Measurements from ENCODE around the gene MED12L. TPM values are rescaled to one million over a fixed set of nuclear protein-coding genes. Genes with fewer than 3 reads are reported as not detected.

MED12L gene
- polyA plus RNA-seq, 3 donors = 0.03 to 0.09 TPM; not detected in 1

- no peak overlapping the region for H3K27ac ChIP-seq (ENCODE audit: low read depth, low read length)
- WGBS, 3 donors = 79 to 85% (median 85%) methylated on average over 2 of the region's 2 CpGs
These were observed 213.5 kb downstream of the MED12L start for GRCh38 chr3:151299006-151299405.

DNA sequence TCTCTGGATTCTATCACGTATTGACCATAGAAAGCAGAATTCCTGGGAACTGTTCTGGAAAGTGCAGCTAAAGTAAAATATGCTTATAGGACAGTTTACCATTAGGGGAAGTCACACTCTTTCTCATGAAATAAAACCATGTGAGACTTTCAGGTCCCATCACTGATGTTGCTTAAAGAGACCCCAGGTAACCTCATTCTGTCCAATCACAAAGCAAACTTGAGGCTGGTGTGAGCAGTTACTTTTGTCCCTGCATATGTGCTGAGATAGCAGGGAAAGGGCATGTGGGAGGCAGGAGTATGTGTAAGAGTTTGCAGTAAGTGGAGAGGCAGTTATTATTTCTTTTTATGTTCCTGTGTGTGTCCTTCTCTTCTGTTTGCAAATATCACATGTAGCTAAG, 215.1 kb downstream of the MED12L start:
- H3K27ac ChIP-seq (ENCODE audit: low read depth, low read length) = no peak overlapping the region
- 64 to 79% (median 77%) methylated on average over 1 of the region's 1 CpG for WGBS, 3 donors

GRCh38 chr3:151301787-151302186, 216.3 kb downstream of the MED12L start:
- no peak overlapping the region for H3K27ac ChIP-seq (ENCODE audit: low read depth, low read length)
- WGBS, 3 donors = 82 to 83% (median 83%) methylated on average over 3 of the region's 3 CpGs

DNA sequence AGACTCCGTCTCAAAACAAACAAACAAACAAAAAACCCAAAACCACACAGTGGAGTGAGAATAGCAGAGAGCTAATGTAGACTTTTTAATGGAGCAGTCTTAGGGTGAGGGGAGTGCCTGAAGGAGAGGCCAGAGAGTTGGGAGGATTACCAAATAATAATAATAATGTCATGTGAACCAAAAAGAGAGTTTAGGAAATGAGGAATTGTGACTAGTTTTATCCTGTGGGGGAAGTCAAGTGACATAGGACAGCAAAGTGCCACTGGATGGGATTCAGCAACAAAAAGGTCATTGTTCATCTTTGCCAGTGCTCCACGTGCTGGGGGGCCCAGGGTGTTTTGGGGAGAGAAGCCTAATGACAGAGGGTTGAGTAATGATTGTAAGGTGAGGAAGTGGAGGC, 218.3 kb downstream of the MED12L start:
- 51 to 78% (median 66%) methylated on average over 2 of the region's 2 CpGs for WGBS, 3 donors
- no peak overlapping the region for H3K27ac ChIP-seq (ENCODE audit: low read depth, low read length)

DNA sequence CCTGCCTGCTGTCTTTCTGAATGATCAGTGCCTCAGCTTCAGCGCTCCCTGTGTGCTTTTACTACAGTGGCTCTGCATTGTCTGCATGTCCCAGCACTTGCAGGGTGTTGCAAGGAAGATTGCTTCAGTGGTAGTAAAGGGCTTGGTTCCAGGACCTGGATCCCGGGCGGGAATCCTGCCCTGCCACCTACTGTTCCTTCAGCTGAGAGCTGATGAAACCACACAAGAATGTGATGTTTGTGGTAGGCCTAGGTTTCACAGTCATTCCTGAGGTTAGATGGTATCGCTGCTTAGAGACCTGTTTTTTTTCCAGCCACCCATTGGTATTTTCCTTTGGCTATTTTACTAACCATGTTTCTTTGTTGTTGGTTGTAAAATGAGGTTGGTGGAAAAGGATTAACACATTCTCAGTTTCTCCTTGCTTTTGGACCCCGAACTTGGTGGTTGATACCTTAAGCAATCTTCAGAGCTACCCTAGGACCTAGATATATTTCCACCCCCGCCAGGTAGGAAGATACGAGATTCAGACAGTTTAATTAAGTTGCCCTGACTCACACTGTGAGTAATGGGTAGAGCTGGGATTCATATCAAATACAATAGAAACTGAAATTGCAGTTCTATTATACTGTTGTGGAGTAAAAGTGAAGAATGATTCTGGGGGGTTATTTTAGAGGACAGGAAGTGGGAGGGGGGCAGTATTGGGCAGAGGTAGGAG, 219.8 kb downstream of the MED12L start:
- WGBS, 3 donors = 66 to 70% (median 69%) methylated on average over 7 of the region's 7 CpGs
- H3K27ac ChIP-seq (ENCODE audit: low read depth, low read length) = no peak overlapping the region

DNA sequence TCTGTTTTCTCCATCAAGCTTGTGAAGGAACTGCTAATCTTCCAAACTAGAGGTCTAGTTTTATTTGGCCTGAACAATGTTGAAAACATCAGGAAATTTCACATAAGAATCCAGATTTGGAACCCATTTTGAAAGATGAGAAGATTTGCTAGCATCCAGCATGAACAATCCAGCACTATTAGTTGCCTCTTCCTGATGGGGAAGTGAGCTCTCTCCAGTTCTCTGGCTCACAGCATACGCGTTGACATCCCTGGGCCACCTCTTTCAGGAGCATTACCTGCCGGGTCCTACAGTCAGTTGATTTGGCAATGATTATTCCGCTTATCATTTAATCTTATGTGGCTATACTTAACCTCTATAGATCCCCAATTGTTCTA, 220.3 kb downstream of the MED12L start:
- no peak overlapping the region for H3K27ac ChIP-seq (ENCODE audit: low read depth, low read length)
- 83 to 90% (median 85%) methylated on average over 4 of the region's 4 CpGs for WGBS, 3 donors

DNA sequence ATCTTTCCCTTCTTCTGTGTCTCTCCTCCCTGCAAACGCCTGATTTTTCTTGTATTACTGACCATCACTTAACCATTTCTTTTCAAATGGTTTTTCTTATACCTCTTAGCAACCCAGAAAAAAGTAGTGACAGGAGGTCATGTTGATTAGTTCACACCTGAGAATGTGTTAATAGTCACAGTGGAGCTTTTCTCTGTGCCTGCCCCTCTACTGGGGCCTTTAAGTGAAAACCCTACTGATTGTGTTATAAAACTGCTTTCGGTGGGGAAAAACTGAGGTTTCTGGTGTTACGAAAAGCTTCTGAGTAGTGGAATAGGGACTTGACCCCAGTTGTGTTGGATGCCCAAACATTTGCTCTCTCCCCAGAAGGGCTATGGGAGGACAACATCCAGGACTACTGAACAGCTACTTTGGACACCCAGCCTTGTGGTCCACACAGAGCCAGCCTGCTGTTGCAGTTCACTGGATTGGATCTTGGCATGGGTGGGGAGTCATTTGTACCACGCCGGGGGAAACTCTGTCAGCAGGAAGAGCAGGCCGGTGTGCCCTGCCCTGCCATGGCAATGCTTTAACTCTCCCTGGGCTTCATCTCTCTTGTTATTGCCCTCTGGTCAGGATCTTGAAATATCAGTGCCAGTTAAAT, 220.8 kb downstream of the MED12L start:
- WGBS, 3 donors = 86 to 91% (median 89%) methylated on average over 6 of the region's 6 CpGs
- H3K27ac ChIP-seq (ENCODE audit: low read depth, low read length) = no peak overlapping the region

GRCh38 chr3:151307131-151307530, 221.7 kb downstream of the MED12L start:
- H3K27ac ChIP-seq (ENCODE audit: low read depth, low read length) = no peak overlapping the region

DNA sequence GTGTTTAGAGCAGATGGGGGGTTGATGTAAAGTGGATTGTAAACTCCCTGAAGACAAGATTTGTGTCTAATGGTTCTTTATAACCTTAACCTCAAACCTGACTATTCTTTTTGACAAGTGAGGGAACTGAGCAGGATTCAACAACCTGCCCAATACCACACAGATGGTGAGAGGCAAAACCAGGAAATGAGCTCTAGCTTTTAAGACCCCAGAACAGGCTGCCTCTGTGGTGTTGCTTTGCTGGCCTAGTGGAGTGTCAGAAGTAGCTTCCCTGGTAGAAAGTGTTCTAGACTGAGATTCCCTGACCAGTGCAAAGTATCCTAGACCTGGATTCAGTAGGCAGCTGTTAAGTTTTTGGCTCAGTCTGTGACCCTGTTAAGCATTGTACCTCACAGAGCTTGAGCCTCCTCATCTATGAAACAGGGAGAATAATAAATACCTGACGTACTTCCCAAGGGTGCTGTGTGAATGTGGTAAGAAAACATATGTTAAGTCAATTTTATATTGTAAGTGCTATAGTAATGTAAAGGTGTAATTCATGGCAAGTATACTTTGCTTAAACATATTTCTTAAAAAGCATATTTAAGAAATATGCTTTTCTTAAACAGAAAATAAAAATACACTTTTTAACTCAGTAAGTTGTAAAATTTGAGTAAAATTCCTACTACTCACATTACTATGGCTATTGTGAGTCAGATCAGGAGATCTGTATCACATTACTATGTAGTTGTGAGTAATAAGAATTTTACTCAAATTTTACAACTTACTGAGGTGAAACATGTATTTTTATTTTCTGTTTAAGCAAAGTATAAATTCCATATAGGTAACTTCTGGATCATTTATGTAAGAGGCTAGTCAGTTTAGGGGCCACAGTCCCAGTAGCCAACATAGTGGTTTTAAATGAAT, 222.4 kb downstream of the MED12L start:
- 83 to 94% (median 92%) methylated on average over 1 of the region's 1 CpG for WGBS, 3 donors
- H3K27ac ChIP-seq (ENCODE audit: low read depth, low read length) = no peak overlapping the region

GRCh38 chr3:151309566-151309965, 224.1 kb downstream of the MED12L start:
- H3K27ac ChIP-seq (ENCODE audit: low read depth, low read length) = no peak overlapping the region
- WGBS, 3 donors = 92 to 96% (median 94%) methylated on average over 2 of the region's 2 CpGs

DNA sequence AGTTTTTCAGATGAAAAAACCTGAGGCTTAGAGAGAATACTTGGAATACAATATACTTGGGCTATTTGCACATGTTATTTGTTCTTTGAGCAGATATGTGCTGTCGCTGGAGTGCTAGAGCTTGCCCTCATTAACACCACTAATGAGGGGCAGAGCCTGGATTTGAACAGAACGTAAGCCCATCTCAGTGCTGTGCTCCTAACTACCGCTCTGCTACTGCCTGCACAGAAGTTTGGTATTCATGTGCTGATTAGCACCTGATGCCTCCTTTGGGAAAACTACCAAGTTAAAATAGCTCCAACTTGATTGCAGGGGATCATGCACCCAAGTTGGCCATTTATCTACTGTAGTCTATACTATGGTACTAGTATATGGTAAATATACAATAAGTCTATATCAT, 227.5 kb downstream of the MED12L start:
- 72 to 93% (median 91%) methylated on average over 3 of the region's 3 CpGs for WGBS, 3 donors

GRCh38 chr3:151314137-151314536, 228.7 kb downstream of the MED12L start:
- 65 to 92% (median 76%) methylated on average over 2 of the region's 2 CpGs for WGBS, 3 donors
- H3K27ac ChIP-seq (ENCODE audit: low read depth, low read length) = no peak overlapping the region

More for the DNA sequence above, 227.5 kb downstream of the MED12L start:
- H3K27ac ChIP-seq (ENCODE audit: low read depth, low read length) = no peak overlapping the region

DNA sequence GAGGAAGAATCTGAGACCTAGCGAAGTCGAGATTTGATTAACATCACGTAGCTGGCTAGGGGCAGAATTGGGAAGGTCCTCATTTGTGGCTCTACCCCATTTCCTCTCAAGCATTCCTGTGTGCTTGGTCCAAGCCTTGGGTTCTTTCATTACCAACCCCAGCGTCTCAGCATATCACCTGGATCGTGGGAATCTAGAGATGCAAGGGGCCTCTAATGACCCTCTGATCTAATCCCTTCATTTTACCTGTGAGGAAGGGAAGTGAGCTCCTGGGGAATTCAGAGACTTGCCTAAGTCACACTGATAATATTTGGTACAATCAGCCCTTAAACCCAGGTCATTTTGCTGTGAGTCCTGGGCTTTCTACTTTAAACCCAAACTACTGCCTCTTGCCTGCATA, 229.1 kb downstream of the MED12L start:
- H3K27ac ChIP-seq (ENCODE audit: low read depth, low read length) = no peak overlapping the region
- 89 to 93% (median 93%) methylated on average over 5 of the region's 5 CpGs for WGBS, 3 donors

DNA sequence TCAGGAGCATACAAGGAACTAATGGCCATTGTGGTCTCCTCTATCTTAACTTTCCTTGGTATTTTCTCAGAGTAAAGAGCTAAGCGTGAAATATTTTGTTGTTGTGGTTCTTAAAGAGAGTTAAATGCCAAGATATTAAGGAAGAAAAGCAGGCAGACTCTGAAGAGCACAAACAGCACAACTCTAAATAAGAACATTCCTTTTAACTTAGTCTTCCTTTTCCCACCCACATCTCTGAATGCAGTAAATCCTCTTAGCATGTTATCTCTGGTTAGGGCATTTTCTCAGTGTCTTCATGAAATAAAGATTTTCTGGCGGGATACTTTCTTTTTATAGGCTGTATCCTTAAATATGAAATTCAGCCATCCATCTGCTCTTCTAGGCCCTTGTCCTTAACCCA, 229.7 kb downstream of the MED12L start:
- no peak overlapping the region for H3K27ac ChIP-seq (ENCODE audit: low read depth, low read length)
- WGBS, 3 donors = 65 to 94% (median 93%) methylated on average over 2 of the region's 2 CpGs

DNA sequence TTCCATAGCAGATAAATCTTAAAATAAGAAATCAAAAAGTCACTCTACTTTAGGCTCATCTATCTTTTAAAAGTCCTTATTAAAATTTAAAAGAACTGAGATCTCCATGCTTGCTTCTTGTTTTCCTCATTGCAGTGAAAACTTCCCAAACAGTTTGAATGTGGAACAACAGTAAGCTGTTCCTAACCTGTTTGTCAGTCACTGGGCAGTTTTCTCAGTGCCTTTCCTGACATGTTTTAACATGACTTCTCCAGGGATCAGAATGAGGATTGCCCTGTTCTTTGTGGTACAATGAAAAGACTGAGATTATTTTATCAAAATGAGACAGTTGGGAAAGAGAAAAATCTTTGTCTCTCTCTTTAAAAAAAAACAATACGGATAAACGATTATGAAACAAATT, 230.4 kb downstream of the MED12L start:
- H3K27ac ChIP-seq (ENCODE audit: low read depth, low read length) = no peak overlapping the region
- 87 to 93% (median 92%) methylated on average over 2 of the region's 2 CpGs for WGBS, 3 donors

DNA sequence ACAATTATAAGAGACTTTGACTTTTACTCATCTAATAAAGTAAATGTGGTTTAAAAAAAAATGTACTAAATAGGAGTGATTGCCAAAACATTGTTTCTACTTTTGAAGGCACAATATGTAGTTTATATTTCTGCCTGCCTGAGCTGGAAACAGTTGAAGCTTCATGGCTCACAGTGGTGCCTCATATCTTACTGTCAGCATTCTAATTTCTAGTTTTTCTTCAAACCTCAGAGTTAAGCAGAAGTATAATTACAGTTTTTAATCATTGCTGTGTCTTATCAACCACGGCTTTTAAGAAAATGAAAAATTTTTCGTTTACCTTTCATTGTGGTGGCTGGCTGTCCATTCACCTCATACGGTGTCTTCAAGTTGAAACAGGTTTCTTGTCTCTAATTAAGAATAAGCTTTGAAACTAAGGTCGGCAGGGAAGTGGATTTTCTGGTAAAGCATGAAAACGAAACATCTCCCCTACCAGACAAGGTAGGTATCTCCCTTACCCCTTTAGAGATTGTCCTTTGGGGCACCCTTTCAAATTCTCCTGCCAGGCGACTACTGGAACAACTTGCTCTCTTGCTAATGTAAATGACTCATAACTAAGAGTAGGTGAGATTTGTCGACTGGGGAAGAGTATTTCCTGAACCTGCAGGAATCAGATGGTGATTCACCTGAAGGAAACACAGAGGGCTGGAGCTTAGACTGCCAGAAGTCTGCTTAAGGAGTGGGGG, 231.0 kb downstream of the MED12L start, which contains the start of gene GPR87:
TSS of gene GPR87 (minus strand) at position 554 of the 725 bp plus-strand sequence. CDS start 16,720 bp downstream, outside the sequence.
- WGBS, 3 donors = 69 to 79% (median 71%) methylated on average over 7 of the region's 7 CpGs
- H3K27ac ChIP-seq (ENCODE audit: low read depth, low read length) = no peak within 1 kb of the TSS

- H3K27ac ChIP-seq (ENCODE audit: low read depth, low read length) = no peak overlapping the region
These were observed 232.8 kb downstream of the MED12L start for GRCh38 chr3:151318313-151318712.

DNA sequence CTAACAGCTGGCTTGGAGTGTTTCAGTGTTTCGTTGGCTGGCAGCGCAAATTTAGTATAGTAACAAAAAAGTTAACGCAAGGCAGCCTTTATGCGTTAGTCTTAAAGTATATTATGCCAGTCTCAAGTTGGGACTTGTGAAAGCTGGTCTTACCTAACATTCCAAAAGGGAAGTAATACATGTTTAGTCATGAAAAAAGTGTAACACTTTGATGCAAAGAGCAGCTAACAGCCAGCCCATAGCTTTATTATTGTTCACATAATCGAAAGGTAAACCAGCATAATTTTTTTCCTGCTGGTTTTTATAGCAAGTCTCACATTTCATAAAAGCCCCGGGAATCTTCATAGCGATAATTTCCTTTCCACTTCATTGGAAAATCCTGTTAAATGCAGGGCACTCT, 233.5 kb downstream of the MED12L start:
- WGBS, 3 donors = 67 to 87% (median 74%) methylated on average over 7 of the region's 7 CpGs
- H3K27ac ChIP-seq (ENCODE audit: low read depth, low read length) = no peak overlapping the region

- 84 to 87% (median 86%) methylated on average over 4 of the region's 4 CpGs for WGBS, 3 donors
- no peak overlapping the region for H3K27ac ChIP-seq (ENCODE audit: low read depth, low read length)
These were observed 234.2 kb downstream of the MED12L start for GRCh38 chr3:151319628-151320027.
